Pulmonary artery endothelial cell (primary cell): ENCODE data around the gene RNF220. TPM values are rescaled to one million over a fixed set of nuclear protein-coding genes. Genes with fewer than 3 reads are reported as not detected.

ENCODE experiments used
- DNase-seq: peaks from one replicate; pipeline ENCODE4 v3.0.0-alpha.2; 2011; ENCODE audit warnings: low read depth, low spot score
- total RNA-seq: library from RNA; depleted of rRNA; stranded (reverse); fragments of >200 nt; gene quantifications from 2 replicates; pipeline ENCODE4 v1.2.3, GENCODE V29; 2014

Gene RNF220
- total RNA-seq, 1 donor from 2014 or later = 76.7 TPM

DNA sequence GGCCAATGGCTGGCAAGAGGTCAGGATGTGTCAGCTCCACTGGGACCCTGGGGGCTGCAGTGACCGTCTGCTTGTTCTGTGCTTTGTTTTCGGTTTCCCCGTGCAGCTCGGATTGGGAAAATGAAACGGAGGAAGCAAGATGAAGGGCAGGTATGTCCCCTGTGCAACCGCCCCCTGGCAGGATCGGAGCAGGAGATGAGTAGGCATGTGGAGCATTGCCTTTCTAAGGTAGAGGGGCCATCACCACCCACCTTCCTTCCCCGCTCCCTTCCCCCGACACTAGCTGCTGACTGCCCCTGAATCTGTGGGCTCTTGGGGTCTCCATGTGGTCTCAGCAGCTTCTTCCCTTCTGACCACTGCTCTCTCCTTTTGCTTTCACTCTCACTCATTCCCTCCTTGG, 230.4 kb downstream of the RNF220 start:
- DNase-seq = no peak

DNA sequence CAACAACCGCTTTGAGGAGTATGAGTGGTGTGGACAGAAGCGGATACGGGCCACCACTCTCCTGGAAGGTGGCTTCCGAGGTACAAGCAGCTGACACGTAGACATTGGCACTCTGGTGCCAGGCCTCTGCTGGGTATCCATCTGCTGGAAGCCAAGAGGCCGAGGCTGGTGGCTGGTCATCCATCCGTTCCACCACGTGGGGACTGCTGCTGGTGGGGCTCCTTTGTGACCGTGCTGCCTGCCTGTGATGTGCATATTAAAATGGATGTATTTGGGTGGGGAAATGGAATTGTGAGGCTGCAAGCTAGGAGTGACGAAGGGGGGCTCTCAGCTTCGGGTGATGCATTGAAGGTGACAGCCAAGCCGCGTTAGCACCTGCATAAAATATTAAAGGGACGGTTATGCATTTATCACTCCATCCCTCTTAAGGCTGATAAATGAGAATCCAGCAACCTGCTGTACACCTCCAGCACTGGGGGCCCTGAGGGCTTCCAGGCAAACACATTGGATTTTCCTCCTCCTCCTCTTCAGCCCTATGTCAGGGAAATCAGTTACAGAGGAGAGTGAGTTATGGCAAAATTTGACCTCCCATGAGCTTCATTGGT, 231.1 kb downstream of the RNF220 start:
- DNase-seq = no peak

DNA sequence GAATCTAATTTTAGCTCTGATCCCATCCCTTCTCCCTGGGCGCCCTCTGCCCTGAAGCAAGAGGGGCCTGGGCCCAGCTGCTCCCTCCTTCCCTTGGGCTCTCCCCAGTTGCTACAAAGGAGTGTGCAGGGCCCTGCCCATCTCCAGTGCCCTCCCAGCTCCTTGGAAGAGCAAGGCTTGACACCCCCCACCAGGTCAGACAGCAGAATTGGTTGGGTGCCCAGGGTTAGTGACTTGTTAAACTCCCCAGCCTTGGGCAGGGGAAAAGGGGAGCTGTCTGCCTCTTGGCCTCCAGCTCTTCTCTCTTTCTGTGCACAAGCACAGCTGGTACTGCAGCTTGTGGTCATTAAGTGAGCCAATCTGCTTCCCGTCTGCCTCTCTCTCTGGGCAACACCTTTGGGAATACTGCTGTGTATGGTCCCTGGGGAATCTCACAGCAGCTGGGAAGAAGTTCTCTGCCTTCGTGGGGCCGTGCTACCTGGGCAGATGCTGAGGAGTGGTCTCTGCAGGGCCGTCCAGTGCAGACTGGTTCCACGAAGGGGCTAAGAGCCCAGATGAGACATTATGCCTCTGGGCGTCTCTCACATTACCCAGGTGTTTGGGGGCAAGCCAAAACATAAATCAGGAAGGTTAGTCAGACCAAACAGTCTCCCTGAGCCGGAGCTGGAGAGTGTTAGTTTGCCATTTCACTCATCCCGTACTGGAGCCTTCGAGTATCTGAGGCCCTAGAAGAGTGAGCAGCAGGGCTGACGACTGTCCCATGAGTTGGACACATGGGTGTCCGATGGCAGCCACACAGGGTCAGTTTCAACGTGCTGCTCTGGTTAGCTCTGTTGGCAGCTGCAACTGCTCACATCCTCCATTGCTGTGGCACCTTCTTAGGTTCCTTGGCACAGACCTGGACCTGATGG, 231.9 kb downstream of the RNF220 start:
- no peak for DNase-seq

DNA sequence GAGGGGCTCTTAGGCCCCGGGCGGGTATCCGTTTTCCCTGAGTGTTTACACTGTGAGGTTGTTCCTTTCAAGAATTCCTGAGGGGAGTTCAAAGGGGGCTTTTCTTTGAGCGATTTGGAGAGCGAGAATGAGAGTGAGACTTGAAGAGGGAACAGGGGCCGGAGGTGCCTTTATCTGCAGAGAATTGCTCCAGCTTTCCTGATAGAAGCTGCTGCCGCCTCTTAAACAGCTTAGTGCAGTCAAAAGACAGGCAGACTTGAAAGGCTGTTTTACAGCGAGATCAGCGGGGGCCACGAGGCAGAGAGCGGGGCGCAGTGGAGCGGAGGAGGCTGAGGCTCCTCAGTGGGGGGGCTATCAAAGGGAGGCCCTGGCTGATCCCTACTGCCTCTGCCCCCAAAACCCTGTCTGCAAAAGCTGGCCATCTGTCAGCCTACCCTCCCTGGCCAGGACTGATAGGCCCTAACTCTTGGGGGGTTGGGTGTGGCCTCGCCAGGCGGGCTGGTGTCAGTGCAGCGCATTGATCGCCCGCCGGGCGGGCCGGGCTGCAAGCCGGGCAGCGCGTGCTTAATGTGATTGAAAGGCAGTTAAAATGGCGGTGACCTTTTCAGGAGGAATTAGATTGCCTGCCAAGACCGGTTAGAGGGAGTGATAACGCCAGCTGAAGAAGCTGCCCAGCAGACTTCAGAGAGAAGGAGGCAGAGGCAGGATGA, 232.8 kb downstream of the RNF220 start:
- DNase-seq = no peak

DNA sequence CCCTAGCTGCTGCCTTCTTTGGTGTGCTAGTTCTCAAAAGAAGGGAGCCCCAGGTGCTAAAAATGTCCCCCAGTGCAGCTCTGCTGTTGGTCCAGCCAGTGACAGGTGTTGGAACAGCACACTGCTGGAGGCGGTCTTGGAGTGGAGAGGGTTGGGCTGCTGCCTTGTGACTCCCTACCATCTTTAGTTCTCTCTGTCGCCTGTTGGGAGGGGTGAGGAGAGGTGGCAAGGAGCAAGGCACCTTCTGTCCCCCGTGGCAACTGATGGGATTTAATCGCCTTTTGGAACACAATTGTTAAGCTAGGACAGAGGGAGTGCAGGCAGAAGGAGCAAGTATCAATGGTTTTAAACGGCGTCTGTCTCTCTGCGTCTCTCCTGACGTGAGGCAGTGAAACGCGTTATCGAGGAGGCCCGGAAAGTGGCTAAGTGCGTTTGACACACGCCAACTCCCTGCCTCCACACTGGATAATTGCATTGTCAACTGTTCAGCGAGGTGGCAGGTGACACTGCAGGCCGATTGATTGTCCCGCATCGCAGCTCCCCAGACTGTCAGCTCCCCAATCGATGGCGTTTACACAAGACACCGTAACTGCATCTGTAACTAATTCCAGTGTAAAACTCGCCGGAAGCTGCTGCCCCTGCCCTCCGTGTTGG, 235.3 kb downstream of the RNF220 start:
- no peak for DNase-seq

DNA sequence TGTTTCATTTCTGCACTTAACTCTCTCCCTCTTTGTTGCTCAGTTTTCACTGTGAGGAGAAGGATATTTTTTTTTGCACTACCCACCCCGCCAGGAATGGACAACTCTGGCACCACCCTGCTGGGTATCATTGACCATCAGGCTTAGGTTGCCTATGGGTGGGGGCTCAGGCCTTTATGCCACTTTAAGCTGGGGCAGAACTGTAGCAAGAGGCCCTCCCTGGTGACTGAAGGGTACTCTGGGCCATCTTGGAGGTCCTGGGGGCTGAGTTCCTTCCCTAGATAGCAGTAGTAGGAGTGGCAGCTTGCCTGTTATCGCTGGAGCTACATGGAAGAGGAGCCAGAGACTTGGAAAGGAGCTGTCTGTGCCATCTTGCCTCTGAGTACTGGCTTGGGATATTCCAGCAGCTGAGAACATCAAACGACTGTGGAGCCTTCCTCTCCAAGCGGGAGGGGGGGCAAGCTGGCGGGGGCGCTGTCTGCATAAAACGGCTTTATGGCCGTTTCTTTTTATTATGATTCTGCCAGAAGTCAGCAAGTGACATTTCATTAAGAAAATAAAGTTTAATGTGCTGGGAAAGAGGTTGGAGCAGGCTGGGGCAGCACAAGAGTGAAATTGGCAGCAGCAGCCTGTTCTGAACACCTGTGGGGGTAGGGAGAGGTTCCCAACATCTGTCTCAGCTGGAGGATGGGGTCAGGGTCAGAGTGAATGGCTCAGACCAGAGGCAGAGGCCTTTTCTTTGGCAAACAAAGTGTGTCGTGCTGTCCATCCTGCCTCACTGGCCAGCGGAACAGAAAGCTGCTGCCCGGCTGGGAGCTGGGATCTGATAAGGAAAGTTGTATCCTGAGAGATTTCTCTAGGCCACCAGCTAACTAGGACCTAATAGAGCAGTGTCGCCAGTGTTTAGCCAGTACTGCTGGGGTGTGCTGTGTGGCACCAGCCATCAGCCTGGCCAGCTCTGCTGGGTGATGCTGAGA, 236.4 kb downstream of the RNF220 start:
- DNase-seq = no peak

DNA sequence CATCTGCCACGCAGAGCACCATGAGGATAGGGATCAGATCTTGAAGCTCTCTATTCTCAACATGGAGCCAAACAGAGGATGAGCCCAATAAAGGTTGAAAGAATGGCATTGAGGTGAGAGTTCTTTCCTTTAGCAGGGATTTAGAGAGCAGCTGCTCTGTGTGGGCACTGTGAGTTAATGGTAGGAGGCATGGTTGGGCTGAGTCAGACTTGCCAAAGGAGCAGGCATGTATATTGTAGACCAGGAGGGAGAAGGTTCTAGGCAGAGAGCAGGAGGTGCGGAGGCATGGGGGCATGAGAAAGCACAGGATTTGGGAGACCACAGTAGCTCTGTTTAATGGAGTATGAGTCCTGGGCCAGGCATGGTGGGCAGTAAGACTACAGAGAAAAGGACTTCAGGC, 237.2 kb downstream of the RNF220 start:
- DNase-seq = no peak

DNA sequence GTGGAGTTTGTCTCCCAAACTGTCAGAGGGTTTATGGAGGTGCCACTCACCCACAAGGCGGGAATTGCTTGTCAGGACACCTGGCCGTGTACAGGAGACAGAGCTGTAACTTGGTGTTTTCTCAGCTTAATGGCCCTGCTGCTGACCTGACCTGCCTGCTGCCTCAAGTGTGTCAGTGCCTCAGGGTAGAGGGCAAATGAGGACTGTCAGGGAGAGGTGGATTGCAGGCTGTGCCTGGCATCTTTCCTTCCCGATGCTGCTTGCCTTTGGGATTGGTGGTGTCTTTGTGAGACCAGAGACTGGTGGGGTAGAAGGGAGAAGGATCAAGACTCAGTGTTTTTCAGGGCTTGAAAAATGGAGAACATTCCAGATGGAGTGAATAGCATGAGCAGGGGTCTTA, 237.9 kb downstream of the RNF220 start:
- no peak for DNase-seq

DNA sequence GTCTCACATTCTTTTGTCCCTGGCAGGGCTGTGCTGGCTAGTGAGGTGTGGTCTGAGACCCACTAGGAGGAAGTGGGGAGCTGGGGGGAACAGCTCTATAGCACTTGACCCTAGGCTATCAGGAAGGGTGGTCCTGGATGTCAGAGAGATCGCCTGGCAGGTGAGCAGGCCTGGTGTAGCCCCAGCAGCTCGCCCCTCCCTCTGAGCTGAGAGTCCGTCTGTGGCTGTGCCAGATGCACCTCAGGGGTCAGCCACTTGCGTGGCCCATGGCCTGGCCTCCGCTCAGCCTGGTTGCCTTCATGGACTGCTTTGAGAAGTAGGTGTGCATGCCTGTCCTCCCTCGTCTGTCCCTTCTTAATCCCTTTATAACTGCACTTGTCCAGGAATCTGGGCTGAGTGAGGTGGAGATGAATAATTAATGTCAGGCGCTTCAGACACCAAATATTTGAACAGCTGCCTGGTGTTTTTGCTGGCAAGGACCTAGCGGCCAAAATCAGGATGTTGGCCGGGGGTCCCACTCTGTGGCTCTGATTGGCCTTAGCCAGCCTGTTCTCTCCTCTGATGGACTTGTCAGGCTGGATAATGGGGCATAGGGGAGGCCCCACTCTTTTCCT, 238.8 kb downstream of the RNF220 start:
- no peak for DNase-seq

DNA sequence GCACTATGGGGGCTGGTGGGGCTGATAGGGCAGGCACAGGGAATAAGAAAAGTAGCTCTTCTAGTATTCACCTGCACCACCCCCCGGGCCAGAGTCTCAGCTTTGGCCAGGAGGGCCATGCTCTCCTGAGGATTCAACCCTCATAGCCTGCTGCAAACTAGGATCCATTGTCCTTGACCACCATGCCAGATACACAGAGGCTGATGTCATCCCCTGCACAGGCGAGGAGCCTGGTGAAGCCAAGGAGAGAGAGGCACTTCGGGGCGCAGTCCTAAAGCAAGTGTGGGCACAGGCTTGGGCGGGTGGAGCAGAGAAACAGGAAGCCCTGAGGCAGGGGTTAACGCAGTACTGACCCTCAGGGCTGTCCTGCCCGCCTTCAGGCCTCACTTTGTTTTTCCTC, 239.8 kb downstream of the RNF220 start:
- no peak for DNase-seq

DNA sequence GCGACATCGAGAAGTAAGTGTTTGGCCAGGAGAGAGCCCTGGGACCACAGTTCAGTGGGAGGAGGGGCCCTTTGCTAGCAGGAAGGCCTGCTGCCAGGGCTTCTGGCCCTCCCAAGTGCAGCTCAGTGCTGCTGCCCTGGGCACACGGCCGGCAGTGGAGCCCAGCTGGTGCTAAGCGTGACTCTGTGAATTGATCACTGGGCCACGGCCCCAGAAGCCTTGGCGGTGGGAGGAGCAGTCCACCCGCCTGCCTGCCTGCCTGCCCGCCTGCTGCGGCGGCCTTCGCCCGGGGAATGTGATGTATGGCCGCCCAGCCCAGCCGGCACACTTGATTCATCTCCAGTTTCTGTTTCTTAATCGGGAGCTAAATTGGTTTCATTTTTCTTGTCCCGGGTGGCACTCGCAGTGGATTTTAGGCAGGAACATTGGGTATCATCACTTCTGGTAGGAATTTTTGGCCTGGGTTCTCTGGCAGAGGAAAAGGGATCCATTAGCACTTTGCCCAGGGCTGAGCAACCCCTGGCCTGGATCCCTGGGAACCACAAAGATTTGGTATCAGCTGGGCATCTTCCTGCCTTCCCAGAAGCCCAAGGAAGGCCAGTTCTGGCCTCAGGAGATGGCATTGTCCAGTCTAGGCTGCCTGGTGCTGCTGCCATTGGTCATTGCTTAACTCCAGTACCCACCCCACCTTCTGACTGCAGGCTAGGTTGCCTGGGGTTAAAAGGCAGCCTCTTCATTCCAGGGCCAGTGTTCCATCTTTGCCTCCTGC, 240.6 kb downstream of the RNF220 start:
- DNase-seq = no peak

DNA sequence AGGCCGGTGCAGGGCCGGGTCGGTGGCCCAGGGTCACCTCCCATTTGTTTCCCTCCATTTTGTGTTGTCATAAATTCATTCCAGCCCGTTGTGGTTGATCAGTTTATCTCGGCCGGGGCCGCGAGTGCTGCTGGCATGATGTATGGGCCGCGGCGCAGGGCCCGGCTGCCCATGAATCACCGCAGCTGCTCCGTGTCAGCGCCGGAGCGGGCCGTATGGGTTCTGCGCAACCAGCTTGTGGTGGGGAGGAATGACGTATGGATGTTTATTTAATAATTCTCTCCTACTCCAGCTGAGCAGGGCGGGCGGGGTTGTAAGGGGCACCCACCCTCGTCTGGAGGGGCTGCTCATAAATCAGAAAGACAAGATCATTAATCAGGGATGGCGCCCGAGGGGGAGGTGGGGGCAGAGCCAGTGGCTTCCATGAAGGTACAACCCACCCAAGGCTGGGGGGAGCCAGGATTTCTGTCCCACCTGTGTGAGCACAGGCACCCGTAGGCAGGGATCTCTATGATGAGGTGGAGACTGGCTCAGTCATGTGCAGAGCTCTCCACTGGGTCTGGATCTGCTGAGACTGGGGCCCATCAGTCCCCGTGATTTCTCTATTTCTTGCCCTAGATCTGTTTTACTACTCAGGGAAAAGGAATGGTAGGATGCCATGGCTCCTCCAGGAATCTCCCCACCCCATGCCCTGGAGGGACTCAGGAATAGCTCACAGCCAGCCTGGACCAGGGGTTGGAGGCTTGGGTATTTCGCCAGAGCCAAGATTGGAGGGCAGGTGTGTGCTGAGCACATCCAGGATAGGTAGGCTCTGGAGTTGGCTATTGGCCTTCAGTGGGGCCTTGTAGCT, 241.4 kb downstream of the RNF220 start:
- no peak for DNase-seq

DNA sequence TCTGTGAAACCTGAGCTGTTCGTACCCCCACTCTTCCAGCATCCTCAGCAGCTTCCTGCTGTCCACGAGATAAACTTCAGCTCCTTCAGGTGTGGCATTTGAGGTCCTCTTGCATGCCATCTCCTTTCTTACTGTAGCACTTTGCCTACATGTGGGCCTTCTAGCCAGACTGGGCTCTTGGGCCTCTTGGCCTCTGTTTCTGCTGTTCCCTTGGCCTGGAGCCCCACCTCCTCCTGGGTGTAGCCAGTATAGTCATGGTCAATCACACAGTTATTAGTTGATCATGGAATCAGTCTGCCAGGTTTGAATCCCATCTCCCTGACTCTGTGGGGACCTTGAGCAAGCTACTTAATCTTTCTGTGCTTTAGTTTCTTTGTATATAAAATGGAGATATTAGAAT, 242.8 kb downstream of the RNF220 start:
- no peak for DNase-seq

DNA sequence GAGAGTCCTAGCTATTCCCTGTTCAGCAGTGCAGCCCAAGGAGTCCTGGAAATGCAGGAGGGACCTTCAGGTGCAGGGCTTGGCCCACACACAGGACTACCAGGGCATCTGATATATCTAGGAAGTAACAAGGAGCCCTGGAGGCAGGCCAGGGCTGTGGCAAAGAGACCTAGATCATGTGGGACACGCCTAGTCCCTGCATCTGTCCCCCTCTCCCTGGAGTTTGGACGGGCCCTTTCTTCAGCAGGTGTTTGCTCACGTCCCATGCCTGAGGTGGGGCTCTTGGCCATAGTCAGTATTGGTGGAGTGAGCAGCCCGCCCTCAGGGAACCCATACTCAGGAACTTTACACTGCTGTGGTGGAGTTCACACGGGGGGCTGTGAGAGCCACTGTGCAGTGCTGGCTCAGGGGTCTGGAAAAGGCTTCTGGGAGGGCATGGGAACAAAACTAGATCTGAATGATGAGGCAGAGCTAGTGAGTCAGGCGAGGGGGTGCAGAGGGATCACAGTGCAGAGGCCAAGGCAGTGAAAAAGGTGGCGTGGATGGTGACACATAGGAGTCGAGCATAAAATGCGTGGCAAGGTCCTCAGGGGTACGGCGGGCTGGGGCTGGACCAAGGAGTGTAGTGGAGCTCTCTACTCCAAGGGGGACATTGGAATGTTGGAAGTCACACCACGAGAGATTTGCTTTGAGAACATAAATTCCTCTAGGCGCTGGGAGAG, 243.6 kb downstream of the RNF220 start:
- DNase-seq = no peak

DNA sequence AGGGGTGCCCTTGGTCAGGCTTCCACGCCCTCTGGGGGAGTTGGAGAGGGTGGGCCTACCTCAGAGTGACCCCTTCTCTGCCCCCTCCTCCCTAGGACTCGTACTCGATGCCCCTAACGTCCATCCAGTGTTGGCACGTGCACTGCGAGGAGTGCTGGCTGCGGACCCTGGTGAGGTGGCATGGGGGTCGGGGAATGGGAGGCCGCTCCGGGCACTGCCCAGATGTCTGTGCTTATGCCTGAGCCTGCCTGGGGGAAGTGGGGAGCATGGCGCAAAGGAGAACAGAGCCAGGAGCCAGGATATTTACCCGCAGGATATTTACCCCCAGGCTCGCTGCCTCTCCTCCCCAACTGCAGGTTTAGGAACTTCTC, 244.7 kb downstream of the RNF220 start:
- no peak for DNase-seq

DNA sequence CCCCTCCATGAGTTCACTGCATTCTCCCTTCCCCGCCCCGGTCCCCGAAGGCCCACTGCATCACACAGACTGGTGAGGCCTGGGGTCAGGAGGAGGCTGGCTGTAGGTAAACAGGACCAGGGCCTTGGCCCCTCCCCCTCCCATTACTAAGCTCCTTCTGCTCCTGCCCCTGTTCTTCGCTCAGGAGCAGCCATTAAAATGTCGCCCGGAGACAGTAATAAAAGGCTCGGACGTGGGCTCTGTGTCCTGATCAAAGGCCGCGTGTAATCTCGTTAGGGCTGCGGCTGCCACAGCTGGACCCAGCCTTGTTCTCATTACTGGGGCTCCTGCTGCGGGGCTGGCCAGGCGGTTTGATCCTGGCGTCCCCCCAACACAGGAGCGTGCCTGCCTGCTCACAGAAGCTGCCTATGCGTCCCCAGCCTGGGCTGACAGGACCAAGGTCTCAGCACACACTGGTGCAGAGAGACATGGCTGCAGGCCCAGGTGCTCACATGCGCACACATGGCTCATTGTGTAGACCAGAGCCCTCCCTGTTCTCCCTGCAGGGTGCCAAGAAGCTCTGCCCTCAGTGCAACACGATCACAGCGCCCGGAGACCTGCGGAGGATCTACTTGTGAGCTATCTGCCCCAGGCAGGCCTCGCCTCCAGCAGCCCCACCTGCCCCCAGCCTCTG, 245.2 kb downstream of the RNF220 start:
- DNase-seq = no peak

DNA sequence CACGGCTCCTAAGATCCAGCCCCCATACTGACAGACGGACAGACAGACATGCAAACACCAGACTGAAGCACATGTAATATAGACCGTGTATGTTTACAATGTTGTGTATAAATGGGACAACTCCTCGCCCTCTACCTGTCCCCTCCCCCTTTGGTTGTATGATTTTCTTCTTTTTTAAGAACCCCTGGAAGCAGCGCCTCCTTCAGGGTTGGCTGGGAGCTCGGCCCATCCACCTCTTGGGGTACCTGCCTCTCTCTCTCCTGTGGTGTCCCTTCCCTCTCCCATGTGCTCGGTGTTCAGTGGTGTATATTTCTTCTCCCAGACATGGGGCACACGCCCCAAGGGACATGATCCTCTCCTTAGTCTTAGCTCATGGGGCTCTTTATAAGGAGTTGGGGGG, 246.0 kb downstream of the RNF220 start:
- no peak for DNase-seq
